NT2/D1 (cell line): ENCODE measurements around the gene SIAE.

Experiments
- DNase-seq: peaks from one replicate; pipeline ENCODE4 v3.0.0-alpha.2; 2011; ENCODE audit warnings: low read depth, low spot score
- H3K27me3 ChIP-seq: 2 replicates; pipeline ENCODE4 v1.6.0; 2011; ENCODE audit warnings: mild to moderate bottlenecking; ENCODE audit not compliant: insufficient read length, insufficient read depth
- H3K36me3 ChIP-seq: 2 replicates; pipeline ENCODE4 v1.6.1; 2011; ENCODE audit warnings: mild to moderate bottlenecking, low read length, mixed read lengths; ENCODE audit not compliant: insufficient read depth, insufficient read length
- H3K4me1 ChIP-seq: 2 replicates; pipeline ENCODE4 v1.5.1; 2011; ENCODE audit not compliant: insufficient read depth, insufficient read length
- H3K4me3 ChIP-seq: 2 replicates; pipeline ENCODE4 v1.5.1; 2011; ENCODE audit warnings: low read depth; ENCODE audit not compliant: insufficient read length
- H3K9ac ChIP-seq: 2 replicates; pipeline ENCODE4 v1.6.0; 2011; ENCODE audit warnings: low read depth; ENCODE audit not compliant: insufficient read length
- H3K9me3 ChIP-seq: 2 replicates; pipeline ENCODE4 v1.5.1; 2011; ENCODE audit warnings: mild to moderate bottlenecking, low read length; ENCODE audit not compliant: insufficient read depth
- SUZ12 ChIP-seq: IDR thresholded peaks from 2 replicates; pipeline ENCODE4 v1.6.1; 2011; ENCODE audit not compliant: insufficient read length, insufficient read depth; ENCODE audit errors: extremely low read depth
- YY1 ChIP-seq: IDR thresholded peaks from 2 replicates; pipeline ENCODE4 v1.6.1; 2011; ENCODE audit not compliant: insufficient read length, insufficient read depth
- ZNF274 ChIP-seq: IDR thresholded peaks from 2 replicates; pipeline ENCODE4 v1.6.1; 2011; ENCODE audit warnings: mild to moderate bottlenecking, low read depth, low read length

SIAE gene

GRCh38 chr11:124673333-124674167, at the start of gene SIAE, which contains the start of gene SPA17:
TSS of gene SIAE (minus strand) at chr11:124673739. CDS start at chr11:124673708, 31 bp downstream.
TSS of gene SPA17 (plus strand) at chr11:124673904. CDS start at chr11:124675265, 1,361 bp downstream.
- Histone ChIP-seq H3K4me3 (peak within 1 kb of the TSS; percentile 77), H3K9ac (peak within 1 kb of the TSS; percentile 85), H3K9me3 (no peaks in the 10 kb centered on the region), H3K36me3 (no peaks in the 10 kb centered on the region), H3K27me3 (peaks cover 10% of the 10 kb centered on the region), H3K4me1 (no peaks in the 10 kb centered on the region)
- DNase-seq, result peak; percentile 91
- no peak for TF ChIP-seq SUZ12
- no peak for TF ChIP-seq YY1
- TF ChIP-seq ZNF274, result no peak

GRCh38 chr11:124722176-124722575, 48.6 kb upstream of the SIAE start:
- H3K9me3 ChIP-seq, result no peaks in the 10 kb centered on the region
- H3K4me1 ChIP-seq, result peaks cover 10% of the 10 kb centered on the region
- TF ChIP-seq SUZ12, result no peak
- no peak overlapping the region for H3K9ac ChIP-seq
- H3K27me3 ChIP-seq, result peaks cover 76% of the 10 kb centered on the region
- DNase-seq, result no peak
- H3K4me3 ChIP-seq, result no peak overlapping the region
- H3K36me3 ChIP-seq, result no peaks in the 10 kb centered on the region

- H3K9me3 ChIP-seq, result no peaks in the 10 kb centered on the region
These were observed 46.0 kb upstream of the SIAE start for GRCh38 chr11:124719534-124719933.

GRCh38 chr11:124718801-124719200, 45.3 kb upstream of the SIAE start:
- no peak for DNase-seq
- Histone ChIP-seq H3K9me3 (no peaks in the 10 kb centered on the region), H3K36me3 (no peaks in the 10 kb centered on the region), H3K9ac (no peak overlapping the region), H3K4me1 (peaks cover 4% of the 10 kb centered on the region), H3K27me3 (peaks cover 97% of the 10 kb centered on the region), H3K4me3 (peak overlapping the region; percentile 35)
- no peak for TF ChIP-seq YY1
- no peak for TF ChIP-seq ZNF274
- no peak for TF ChIP-seq SUZ12

More at GRCh38 chr11:124719534-124719933, 46.0 kb upstream of the SIAE start:
- no peak for TF ChIP-seq ZNF274
- no peak for TF ChIP-seq YY1
- TF ChIP-seq SUZ12, result no peak
- DNase-seq, result no peak
- H3K4me1 ChIP-seq, result peaks cover 4% of the 10 kb centered on the region
- no peaks in the 10 kb centered on the region for H3K36me3 ChIP-seq
- H3K9ac ChIP-seq, result no peak overlapping the region
- H3K27me3 ChIP-seq, result peaks cover 97% of the 10 kb centered on the region
- H3K4me3 ChIP-seq, result no peak overlapping the region

- TF ChIP-seq SUZ12, result no peak
- no peak for TF ChIP-seq YY1
- no peak for TF ChIP-seq ZNF274
- Histone ChIP-seq H3K9ac (peak overlapping the region; percentile 25), H3K4me3 (peak overlapping the region; percentile 35), H3K4me1 (peaks cover 4% of the 10 kb centered on the region), H3K27me3 (peaks cover 89% of the 10 kb centered on the region), H3K36me3 (no peaks in the 10 kb centered on the region), H3K9me3 (no peaks in the 10 kb centered on the region)
- DNase-seq, result no peak
These were observed 44.5 kb upstream of the SIAE start for GRCh38 chr11:124717786-124718651.

- Histone ChIP-seq H3K9ac (no peak overlapping the region), H3K9me3 (no peaks in the 10 kb centered on the region), H3K4me1 (peaks cover 3% of the 10 kb centered on the region), H3K36me3 (no peaks in the 10 kb centered on the region), H3K4me3 (peak overlapping the region; percentile 35), H3K27me3 (peaks cover 83% of the 10 kb centered on the region)
- DNase-seq, result no peak
- no peak for TF ChIP-seq YY1
- no peak for TF ChIP-seq ZNF274
- no peak for TF ChIP-seq SUZ12
These were observed 43.9 kb upstream of the SIAE start for GRCh38 chr11:124717421-124717785.

GRCh38 chr11:124716591-124716990, 43.1 kb upstream of the SIAE start:
- no peak for DNase-seq
- Histone ChIP-seq H3K4me1 (peaks cover 2% of the 10 kb centered on the region), H3K9ac (no peak overlapping the region), H3K9me3 (no peaks in the 10 kb centered on the region), H3K27me3 (peaks cover 75% of the 10 kb centered on the region), H3K36me3 (no peaks in the 10 kb centered on the region), H3K4me3 (no peak overlapping the region)
- TF ChIP-seq ZNF274 (no peak), YY1 (no peak), SUZ12 (no peak)
